AML-193 (cell line): ENCODE measurements around the gene RIPOR3.
A peak's percentile ranks its signal among the peaks of the same experiment; 100 is the strongest.

Experiments
- DNase-seq, 2 experiments: peaks; one replicate each; lab custom pipeline; 2025; lab: John Stamatoyannopoulos, UW

Gene RIPOR3

GRCh38 chr20:50589548-50590347 is 101.6 kb downstream of the RIPOR3 start:
- no peak for DNase-seq

- peak; percentile 30 to 54 for DNase-seq
These were observed 103.2 kb downstream of the RIPOR3 start for GRCh38 chr20:50588034-50588736.

- no peak for DNase-seq
These were observed 103.9 kb downstream of the RIPOR3 start for GRCh38 chr20:50587291-50587961.

- DNase-seq, result no peak
These were observed 104.7 kb downstream of the RIPOR3 start for GRCh38 chr20:50586531-50587232.

DNA sequence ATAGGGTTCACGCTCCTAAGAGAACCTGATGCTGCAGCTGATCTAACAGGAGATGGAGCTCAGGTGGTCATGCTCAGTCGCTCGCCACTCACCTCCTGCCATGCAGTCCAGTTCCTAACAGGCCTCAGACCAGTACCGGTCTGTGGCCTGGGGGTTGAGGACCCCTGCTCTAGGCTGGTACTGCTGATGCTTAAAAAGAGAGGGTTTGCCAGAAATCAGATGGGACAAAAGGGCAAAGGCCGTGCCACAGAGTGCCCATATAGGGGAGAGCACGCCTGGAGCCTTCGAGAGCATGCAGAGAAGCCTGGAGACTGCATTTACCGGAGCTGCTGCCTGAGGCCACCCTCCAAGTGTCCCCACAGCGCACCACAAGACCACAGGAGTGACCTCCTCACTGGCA is 105.7 kb downstream of the RIPOR3 start:
- no peak for DNase-seq

DNA sequence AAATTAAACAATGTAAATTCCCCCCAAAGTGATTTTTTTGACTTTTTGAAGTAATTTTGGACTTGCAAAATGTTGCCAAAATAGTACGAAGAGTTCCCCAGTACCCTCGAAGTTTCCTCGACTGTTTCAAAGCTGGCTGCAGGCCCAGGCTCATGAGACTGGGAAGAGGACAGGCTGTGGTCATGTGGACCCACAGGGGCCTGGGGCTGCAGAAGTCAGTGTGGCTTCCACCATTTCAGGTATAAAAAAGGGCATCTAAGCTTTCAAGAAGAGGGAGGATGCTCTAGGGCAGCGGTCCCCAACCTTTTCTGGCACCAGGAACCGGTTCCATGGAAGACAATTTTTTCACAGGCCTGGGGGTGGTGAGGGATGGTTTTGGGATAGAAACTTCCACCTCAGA is 106.1 kb downstream of the RIPOR3 start:
- DNase-seq, result no peak

- DNase-seq, result no peak
These were observed 106.7 kb downstream of the RIPOR3 start for GRCh38 chr20:50584687-50585086.

GRCh38 chr20:50583442-50584150 is 107.7 kb downstream of the RIPOR3 start:
- DNase-seq, result no peak

DNA sequence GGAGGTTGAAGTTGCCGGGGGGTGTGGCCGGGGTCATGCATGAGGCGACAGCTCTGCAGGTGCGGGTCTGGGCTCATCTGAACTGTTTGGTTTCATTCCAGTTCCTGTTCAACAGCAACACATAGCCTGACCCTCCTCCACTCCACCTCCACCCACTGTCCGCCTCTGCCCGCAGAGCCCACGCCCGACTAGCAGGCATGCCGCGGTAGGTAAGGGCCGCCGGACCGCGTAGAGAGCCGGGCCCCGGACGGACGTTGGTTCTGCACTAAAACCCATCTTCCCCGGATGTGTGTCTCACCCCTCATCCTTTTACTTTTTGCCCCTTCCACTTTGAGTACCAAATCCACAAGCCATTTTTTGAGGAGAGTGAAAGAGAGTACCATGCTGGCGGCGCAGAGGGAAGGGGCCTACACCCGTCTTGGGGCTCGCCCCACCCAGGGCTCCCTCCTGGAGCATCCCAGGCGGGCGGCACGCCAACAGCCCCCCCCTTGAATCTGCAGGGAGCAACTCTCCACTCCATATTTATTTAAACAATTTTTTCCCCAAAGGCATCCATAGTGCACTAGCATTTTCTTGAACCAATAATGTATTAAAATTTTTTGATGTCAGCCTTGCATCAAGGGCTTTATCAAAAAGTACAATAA is 108.6 kb downstream of the RIPOR3 start:
- DNase-seq, result no peak

DNA sequence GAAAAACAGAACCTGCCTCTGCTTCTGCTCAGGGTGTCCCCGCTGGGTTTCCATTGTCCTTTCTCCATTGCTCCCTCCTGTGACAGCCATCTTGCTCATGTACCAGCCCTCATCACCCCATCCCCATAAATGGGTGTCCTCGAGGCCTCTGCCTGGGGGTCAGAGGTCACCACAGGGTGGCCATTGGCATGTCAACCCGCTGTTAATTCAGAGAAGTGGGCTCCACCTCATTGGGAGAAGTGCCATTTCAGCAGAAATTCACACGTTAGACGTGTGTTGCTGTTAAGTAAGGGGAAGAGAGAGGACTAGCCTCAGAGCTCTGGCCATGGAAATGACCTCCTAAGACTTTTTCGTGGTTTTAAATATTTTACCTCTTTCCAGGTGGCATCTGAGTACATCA is 109.2 kb downstream of the RIPOR3 start:
- DNase-seq, result no peak

GRCh38 chr20:50580842-50581544 is 110.3 kb downstream of the RIPOR3 start:
- DNase-seq, result no peak

DNA sequence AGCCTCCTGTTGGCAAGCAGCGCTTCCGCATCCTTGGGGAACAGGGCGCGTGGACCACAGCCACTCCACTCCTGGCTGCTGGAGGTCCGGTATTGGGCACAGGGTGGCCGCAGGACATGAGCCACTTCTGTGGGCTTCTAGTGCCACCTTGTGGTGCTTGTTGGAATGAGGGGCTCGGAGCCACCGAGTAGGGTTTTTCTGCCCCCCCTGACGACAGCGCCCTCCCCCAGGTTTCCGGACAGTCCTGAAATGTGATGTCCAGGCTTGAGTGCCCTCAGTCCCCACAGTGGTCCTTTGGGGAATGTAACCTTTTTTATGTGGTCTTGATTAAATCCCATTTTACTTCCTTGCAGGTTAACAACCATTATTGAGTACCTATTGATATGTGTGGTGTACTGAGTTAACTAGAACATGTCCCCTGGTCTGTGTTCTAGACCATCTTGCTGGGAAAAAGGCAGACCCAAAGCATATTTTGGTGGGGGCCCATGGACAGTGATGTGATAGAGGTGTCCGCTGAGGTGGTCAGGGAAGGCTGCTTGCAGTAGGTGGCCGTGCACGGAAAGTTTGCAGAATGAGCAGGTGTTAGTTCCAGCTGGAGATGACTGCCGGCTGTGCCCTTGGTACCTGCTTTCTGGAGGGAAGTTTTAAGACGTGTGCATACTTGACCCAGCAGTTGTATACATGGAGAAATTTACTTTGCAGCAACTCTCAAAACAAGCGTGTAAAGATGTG is 111.2 kb downstream of the RIPOR3 start:
- DNase-seq, result peak in 1 of 2 experiments; percentile 3

DNA sequence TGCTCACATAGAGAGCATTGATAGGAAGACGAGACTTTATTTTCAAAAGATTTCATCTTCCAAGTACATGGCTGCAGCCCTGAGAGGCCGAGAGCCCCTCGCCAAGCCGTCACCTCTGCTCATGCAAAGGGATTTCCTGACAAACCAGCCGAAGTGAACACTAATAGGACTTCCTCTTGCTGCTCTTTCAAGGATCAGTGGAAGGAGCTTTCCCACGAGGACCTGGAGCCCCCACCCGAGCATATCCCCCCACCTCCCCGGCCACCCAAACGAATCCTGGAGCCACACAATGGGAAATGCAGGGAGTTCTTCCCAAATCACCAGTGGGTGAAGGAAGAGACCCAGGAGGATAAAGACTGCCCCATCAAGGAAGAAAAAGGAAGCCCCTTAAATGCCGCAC is 111.8 kb downstream of the RIPOR3 start:
- DNase-seq, result no peak

GRCh38 chr20:50578778-50579165 is 112.6 kb downstream of the RIPOR3 start:
- no peak for DNase-seq

GRCh38 chr20:50578061-50578777 is 113.1 kb downstream of the RIPOR3 start:
- DNase-seq, result no peak

DNA sequence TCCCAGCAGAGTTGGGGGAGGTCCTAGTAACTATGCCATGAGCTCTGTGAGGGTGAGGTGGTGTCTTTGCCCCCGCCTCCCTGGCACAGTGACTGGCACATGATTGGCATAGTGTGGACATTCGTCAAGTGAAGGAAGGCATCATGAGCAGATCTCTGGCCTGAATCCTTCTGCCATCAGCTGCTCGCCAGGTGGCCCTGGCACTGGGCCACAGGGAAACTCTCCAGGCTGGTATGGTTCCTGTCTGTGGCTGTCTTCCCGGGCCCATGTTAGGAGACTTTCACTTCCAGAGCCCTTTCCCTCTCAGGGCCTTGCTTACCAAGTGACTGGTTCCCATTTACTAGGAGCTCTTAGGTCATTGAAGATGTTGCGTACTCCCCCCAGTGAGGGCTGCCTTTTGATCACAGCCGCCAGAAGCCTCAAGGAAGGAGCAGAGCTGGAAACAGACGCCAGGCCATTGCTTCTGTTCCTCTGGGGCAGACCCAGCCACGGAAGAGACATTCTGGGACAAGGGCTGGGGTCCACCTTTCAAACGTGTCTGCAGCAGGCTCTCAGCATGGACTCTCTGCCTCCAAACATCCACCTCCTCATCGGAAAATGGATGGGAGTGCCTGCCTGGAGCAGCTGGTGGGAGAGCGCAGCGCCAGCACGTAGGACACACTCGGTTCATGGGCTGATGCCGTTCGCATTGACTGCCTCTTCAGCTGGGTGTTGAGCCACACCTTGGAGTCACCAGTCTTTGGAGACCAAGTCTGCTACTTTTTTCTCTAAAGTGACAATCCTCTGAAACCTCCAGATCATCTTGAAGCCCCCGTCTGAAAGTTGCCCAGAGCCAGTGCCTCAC is 113.9 kb downstream of the RIPOR3 start:
- DNase-seq, result no peak

DNA sequence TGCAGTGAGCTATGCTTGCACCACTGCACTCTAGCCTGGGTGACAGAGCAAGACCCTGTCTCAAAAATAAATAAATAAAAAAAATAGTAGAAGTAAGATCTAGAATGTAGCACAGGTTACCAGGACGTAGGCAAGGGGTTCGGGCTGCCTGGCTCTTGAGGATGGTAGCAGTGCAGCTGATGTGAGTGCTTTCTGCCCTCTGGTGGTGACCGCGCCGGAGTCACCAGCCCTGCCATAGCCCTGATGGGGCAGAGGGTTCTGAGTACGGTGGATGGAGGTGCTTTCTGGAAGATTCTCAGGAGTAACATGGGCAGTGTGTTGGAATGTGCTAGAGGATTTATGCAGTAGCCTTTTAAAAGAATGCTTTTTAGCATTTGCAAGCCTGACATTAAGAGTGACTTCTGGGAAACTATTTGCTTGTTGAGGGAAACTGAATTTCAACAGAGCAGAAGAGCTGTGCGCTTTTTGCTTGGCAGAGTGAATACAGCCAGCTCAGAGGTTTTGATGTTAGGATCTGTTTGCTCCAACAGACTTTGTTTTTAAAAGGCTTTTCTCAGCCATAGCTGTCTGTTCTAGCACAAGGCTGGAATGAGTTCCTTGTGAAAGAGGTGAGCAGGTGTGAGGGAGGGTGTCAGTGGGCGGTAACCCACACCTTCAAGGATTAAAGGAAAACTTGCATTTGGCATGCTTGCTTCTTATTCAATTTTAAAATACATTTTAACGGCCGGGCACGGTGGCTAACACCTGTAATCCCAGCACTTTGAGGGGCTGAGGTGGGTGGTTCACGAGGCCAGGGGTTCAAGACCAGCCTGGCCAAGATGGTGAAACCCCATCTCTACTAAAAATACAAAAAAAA is 115.2 kb downstream of the RIPOR3 start:
- DNase-seq, result peak; percentile 24 to 33
